HL-60/S4 treated with phorbol 12-myristate 13-acetate at 8.2 ng/mL for 4 days and 3 days (cell line): ENCODE data around the gene FBXO31.
"Not testable (repeated sequence)": the region's sequence is repeated elsewhere in the genome, so short reads cannot be mapped to it uniquely, and the experiment has no call there.

ENCODE experiments used
- in situ Hi-C: fragments of 300-500 bp; cut with MboI; formaldehyde crosslinking; loops from 2 replicates; pipeline ENCODE4 v1.15.0; 2022; ENCODE audit warnings: low sequenced_read_pairs

FBXO31 gene

DNA sequence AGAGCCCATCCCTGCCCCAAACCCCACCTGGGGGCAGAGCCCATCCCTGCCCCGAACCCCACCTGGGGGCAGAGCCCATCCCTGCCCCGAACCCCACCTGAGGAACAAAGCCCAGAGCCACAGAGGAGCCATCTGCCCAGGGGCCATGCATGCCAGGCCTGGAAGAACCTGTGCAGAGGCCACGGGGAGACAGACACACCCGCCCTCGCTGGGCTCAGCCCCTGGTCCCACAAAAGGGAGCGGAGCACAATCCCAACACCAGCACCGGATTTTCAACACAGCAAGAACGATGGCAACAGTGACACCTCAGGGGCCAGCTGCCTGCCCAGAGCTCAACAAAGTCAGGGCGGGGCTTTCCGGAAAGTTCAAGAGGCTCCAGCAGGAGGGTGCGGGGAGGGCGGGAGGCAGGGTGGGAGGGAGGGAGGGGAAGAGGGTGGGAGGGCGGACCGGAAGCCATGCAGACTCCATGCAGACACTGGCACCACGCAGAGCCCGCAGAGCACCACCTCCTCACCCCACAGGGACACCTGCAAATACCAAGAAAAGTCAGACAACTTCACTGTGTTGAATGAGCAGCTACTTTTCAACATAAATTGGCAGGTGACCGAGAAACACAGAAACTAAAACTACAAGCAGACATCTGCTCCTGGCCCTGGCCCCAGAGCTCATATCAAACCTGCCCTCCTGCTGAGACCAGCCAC lies 38.5 kb downstream of the FBXO31 start:
- in situ Hi-C loops, result no loop called here

- in situ Hi-C loops, result no loop called here
Measured at GRCh38 chr16:87344165-87344930, 39.2 kb downstream of the FBXO31 start.

- in situ Hi-C loops, result no loop called here
Measured at GRCh38 chr16:87343753-87344050, 39.9 kb downstream of the FBXO31 start.

GRCh38 chr16:87342978-87343752 lies 40.4 kb downstream of the FBXO31 start:
- in situ Hi-C loops, result no loop called here

GRCh38 chr16:87342504-87342903 lies 41.1 kb downstream of the FBXO31 start:
- in situ Hi-C loops, result no loop called here

DNA sequence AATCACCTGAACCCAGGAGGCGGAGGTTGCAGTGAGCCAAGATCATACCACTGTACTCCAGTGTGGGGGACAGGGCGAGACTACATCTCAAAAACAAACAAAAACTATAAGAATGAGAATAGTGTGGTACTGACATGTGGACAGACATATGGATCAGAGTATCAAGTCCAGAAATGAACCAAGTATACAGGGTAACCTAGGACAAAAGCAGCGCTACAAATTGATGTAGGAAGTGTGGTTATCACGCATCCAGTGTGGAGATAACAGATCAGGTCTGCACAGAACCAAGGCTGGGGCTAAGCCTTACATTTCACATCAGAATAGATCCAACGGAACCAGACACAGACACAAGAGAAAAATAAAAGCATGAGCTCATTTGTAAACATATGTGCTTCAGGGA lies 43.4 kb downstream of the FBXO31 start:
- in situ Hi-C loops, result no loop called here

DNA sequence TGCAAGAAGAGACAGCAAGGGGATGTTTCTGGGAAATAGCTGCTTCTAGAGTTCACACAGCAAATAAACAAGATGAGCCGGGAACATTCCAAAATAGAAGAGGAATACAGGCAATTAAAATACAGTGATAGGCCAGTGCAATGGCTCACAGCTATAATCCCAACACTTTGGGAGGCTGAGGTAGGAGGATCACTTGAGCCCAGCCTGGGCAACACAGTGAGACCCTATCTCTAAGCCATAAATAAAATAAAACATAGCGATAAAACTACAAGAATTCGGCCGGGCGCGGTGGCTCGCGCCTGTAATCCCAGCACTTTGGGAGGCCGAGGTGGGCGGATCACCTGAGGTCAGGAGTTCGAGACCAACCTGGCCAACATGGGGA lies 43.9 kb downstream of the FBXO31 start:
- in situ Hi-C loops, result not testable (repeated sequence)

- in situ Hi-C loops, result no loop called here
Measured at GRCh38 chr16:87339086-87339723, 44.4 kb downstream of the FBXO31 start.

GRCh38 chr16:87338155-87338765 lies 45.3 kb downstream of the FBXO31 start:
- in situ Hi-C loops, result no loop called here

- in situ Hi-C loops, result no loop called here
Measured at GRCh38 chr16:87337262-87337771, 46.3 kb downstream of the FBXO31 start.

DNA sequence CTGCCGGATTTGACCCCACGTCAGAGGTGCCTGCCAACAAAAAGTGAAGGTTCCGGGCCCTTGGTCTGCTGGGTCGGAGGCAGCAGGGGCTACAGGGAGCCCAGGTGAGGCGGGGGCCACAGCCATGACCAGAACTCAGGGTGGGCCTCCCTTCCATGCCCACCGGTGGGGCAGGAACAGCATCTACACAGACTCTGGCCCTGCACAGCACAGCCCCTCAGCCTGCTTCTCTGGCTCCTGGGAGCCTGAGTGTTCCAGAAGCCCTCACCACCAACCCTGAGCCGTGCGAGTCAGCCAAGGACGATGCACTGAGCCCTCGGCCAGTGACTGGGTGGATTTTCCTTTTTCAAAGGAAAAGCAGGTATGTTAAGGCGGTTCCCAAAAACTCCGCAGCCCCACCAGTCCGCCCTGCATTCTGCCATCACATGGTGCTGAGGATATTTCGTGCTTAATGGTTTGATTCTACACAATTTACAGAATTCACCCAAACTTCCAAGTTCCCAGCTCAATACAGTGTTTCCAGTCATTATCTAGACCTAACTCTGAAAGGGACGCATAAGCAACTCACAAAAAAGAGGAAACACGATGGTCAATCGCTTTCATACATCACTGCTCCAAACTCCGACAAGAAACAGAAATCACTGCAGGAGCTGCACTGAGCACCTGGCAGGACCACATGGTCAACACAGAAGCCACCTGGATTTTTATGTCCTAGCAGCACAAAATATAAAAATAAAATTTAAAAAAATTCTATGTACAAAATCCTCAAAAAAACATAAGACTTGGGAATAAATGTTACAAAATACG lies 46.9 kb downstream of the FBXO31 start:
- in situ Hi-C loops, result no loop called here

DNA sequence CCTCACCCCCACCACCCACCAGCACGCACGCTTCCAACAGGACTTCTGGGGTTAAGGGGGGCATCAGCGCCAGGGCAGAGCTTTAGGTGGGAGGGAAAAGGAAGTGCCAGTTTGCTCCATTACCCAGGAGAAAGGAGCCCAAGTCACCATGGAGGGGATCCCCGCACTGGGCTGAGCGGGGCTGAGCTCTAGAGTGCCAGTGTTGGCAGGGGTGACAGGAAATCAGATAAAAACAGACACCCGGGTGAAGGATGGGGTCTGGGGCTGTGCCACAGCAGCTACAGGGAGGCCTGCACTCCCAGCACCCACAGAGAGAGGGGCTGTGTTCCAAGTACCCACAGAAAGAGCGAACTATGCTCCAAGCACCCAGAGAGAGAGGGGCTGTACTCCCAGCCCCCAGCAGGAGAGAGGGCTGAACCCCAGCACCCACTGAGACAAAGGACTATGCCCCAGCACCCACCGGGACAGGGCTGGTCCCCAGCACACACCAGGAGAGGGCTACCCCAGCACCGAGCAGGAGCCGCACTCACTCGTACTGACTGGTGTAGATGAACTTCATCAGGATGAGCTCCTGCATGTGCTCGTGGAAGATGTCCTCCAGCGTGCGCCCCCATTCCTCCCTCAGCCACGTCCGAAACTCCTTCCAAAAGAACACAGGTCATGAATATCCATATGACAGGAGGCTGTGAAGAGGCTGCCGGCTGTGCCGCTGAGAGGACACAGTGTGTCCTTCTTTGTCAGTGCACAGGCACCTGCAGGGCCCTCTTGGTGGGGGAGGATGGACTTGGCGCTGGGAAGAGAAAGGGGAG lies 47.7 kb downstream of the FBXO31 start:
- in situ Hi-C loops, result no loop called here

GRCh38 chr16:87334651-87335624 lies 48.6 kb downstream of the FBXO31 start:
- in situ Hi-C loops, result no loop called here

DNA sequence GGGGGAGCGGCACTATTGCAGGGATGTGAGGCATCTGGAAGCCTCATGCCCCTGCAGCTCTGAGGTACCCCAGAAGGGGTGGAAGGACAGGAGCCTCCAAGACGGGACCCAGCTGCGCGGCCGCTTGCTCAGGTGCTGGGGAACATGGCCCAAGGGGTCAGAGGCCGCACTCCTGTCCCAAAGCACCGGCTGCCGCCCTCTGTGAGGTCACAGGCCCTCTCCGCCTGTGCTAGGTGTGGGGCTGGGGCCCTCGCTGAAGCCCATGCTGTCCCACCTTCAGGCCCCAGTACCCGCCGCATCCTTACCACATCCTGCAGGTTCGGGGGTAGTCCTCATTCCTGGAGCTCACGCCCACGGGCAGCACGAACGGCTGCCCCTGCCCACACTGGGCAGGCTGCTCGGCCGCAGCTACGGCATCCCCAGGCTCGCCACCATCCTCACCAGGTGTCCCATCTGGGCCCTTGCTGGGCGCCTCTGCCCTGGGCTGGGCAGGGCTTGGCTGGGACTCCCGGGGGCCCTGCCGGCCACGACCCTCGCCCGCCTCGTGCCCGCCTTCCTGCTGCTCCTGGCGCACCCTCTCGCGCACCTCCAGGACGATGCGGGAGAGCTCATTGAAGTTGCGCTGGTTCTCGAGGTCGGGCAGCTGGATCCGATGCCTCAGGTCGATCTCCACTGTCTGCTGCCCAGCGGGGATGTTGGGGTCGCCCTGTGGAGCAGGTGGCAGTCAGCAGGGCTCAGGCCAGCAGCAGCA lies 49.8 kb downstream of the FBXO31 start:
- in situ Hi-C loops, result no loop called here

DNA sequence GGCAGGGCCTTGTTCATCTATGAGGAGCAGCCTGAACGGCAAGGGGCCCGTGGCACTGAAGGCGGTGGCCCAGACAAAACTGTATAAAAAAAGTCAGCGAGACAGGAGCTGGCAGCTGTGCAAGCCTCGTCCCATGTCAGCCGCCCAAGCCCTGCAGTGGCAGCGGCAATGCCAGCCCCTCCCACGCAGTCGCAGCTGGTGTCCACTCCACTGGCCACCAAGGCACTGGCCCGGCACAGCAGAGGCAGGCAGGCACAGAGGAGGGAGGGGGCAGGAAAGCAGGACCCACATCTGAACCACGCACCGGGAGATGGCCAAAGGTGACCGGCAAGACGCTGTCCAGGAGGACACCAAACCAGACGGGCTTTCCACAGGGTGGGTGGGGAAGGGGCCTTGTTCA lies 50.5 kb downstream of the FBXO31 start:
- in situ Hi-C loops, result no loop called here

- in situ Hi-C loops, result no loop called here
Measured at GRCh38 chr16:87332150-87332549, 51.4 kb downstream of the FBXO31 start.

DNA sequence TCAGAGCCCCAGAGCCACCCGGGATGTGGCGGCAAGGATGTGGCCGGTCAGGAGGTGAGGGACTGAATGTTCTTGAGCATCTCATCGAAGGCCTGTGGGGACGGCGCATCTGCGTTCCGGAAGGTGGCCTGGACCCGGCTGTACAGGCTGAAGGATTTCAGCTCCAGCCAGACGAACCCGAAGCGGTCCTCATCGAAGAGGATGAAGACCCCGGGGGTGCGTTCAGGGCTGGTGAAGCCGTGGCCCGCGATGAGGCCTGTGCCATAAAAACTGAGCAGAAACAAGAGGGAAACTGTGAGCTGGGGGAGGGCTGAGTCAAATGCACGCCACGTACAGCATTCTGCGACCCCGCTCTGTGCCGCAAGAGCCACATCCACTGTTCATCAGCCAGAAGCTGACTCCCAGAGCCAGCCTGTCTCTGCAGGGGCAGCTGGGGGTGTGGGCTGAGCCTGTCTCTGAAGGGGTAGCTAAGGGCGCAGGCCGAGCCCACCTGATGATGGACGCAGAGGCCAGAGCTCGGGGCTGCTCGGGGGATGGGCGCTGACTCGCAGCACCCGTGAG lies 52.3 kb downstream of the FBXO31 start:
- in situ Hi-C loops, result no loop called here
